Measurements from ENCODE around the gene CHST11.

GRCh38 chr12:104669851-104670337, 213.1 kb downstream of the CHST11 start:
- TF ChIP-seq CTCF (IDR thresholded peaks at IDR 0.05 in 2 of 3, conservative IDR thresholded peaks at IDR 0.05 in 1 of 3; ENCODE audit: insufficient read depth in 2 of 3, low read depth in 1 of 3, low read length in 3 of 3) = no peak
- TF ChIP-seq POLR3A (IDR thresholded peaks at IDR 0.05; ENCODE audit: borderline replicate concordance, extremely low read depth, insufficient read depth, insufficient read length) = no peak
- TF ChIP-seq MCM5 (IDR thresholded peaks at IDR 0.05; ENCODE audit: low read depth) = no peak
- TF ChIP-seq TCF3 (CRISPR knock-in tag; IDR thresholded peaks at IDR 0.05) = no peak
- no peak for TF ChIP-seq MAX (CRISPR knock-in tag; IDR thresholded peaks at IDR 0.05)
- TF ChIP-seq SAFB2 (IDR thresholded peaks at IDR 0.05; ENCODE audit: borderline replicate concordance, low read depth, low read length, severe bottlenecking) = no peak
- TF ChIP-seq YY1 (IDR thresholded peaks at IDR 0.05; ENCODE audit: borderline replicate concordance in 1 of 3, control insufficient read depth in 1 of 3, extremely low read depth in 1 of 3, insufficient read depth in 3 of 3, insufficient read length in 1 of 3, insufficient replicate concordance in 2 of 3, low read depth in 1 of 3, low read length in 2 of 3) = no peak
- TF ChIP-seq ZFP1 (CRISPR knock-in tag; IDR thresholded peaks at IDR 0.05) = no peak
- TF ChIP-seq LEF1 (IDR thresholded peaks at IDR 0.05) = no peak
- TF ChIP-seq TEAD4 (IDR thresholded peaks at IDR 0.05; ENCODE audit: low read length) = no peak
- no peak for TF ChIP-seq TEAD4 (CRISPR knock-in tag; IDR thresholded peaks at IDR 0.05; ENCODE audit: borderline replicate concordance)
